Measurements from ENCODE around the gene PKD2L1.
"Not testable (repeated sequence)": the region's sequence is repeated elsewhere in the genome, so short reads cannot be mapped to it uniquely, and the experiment has no call there.

The PKD2L1 gene

GRCh38 chr10:100276971-100277370, 53.1 kb downstream of the PKD2L1 start:
- not testable (repeated sequence) for DNase-seq

- DNase-seq, result peak; percentile 58
Measured at GRCh38 chr10:100267239-100268104, 62.6 kb downstream of the PKD2L1 start, which contains the start of gene CWF19L1. TSS of gene CWF19L1 (minus strand) at chr10:100267638. CDS start at chr10:100267593, 45 bp downstream.

DNA sequence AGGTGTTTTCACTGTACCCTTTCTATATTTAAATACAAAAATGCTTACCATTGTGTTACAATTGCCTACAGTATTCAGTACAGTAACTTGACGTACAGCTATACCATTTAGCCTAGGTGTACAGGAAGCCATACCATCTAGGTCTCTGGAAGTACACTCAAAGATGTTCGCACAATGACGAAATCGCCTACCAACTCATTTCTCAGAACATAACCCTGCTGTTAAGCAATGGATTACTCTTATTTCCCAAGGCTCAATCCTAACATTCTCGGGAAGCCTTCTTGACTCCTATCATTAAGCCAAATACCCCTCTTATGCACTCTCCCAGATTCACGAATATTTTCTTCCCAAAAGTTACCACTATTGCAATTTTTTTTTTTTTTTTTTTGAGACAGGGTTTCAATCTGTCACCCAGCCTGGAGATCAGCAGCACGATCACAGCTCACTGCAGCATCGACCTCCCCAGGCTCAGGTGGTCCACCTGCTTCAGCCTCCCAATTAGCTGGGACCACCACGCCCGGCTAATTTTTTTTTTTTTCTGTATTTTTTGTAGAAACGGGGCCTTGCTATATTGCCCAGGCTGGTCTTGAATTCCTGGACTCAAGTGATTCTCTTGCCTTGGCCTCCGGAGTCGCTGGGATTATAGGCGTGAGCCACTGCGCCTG, 64.1 kb downstream of the PKD2L1 start:
- no peak for DNase-seq

GRCh38 chr10:100254191-100254590, 75.8 kb downstream of the PKD2L1 start:
- no peak for DNase-seq

DNA sequence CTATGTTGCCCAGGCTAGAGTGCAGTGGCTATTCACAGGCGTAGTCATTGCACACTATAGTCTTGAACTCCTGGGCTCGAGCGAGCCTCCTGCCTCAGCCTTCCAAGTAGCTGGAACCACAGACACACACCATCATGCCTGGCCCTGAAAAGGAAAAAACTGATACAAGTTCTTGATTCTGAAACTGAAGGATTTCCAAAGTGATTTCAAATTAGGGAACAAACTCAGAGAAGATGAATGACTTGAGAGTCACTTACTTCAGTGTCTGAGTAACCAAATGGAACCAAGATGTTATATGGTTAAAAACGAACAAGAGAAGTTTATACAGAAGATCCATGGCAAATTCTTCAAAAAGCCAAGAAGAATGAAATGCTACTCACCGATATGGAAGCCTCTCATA, 77.0 kb downstream of the PKD2L1 start:
- DNase-seq, result no peak

DNA sequence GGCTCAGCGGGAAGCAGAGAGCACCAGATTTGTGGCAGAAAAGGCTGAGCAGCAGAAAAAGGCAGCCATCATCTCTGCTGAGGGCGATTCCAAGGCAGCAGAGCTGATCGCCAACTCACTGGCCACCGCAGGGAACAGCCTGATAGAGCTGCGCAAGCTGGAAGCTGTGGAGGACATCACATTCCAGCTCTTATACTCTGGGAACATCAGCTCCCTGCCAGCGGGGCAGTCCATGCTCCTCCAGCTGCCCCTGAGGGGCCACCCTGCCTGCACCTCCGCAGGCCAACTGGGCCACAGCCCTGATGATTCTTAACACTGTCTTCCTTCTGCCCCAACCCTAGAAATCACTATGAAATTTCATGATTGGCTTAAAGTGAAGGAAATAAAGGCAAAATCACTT, 81.2 kb downstream of the PKD2L1 start:
- DNase-seq, result no peak

DNA sequence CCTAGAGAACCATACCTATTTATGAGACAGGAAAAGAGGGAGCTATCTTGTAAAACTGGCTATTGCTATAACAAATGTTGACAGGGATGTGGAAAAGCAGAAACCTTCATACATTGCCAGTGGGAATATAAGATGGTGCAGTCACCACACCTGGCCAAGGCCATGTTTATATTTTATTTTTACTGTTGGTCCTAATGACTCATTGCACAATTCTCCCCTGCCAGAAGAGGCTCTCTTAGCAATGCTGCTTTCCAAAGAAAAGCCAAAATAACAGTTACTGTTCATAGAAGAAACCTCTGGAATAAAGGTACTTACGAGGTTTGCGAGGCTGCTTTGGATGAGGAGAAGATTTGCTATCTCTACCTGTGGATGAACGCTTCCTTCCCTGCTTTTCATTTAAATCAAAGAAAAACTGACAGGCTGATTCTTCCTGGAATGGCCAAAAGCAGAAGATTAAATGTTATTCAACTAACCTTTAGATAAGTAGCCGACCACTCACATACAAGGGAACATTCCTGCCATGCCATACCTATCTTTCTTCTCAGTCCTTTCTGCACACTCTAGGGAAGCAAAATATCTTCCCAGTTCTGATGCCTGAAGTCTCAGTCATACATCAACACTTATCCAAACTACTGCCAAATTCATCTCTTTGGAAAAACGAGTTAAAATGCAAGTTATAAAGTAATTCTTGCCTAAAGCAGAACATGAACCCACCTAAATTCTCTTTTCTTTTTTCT, 84.4 kb downstream of the PKD2L1 start:
- DNase-seq, result no peak

DNA sequence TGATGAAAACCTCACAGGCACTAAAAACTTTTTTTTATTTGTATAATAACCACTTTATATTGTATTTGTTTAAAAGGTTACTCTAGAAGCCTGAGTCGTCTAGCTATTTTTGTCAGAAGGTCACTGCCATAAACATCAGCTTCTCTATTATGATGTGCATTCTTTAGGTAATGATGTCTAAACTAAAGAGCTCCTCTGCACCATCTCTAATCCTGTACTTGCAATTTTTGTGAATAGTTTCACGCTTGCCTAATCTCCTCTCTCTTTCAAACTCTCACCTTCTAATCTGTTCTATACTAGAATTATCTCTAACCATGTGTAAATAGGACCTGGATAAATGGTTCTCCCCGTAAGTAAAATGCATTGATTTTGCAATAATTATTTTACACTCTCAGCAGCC, 90.2 kb downstream of the PKD2L1 start:
- no peak for DNase-seq

- no peak for DNase-seq
Measured at GRCh38 chr10:100238429-100238828, 91.6 kb downstream of the PKD2L1 start.

Measured in NCI-H1694 treated with DMSO at 0.1 percent for 48 hours (cell line).